Fibroblast of lung (primary cell): ENCODE data around the gene KDELR1. TPM values are rescaled to one million over a fixed set of nuclear protein-coding genes. Genes with fewer than 3 reads are reported as not detected.

ENCODE experiments used
- DNase-seq, 2 donors: peaks; one replicate each; pipeline versions ENCODE4 v3.0.0 to v3.0.0-alpha.2; 2010; ENCODE audit warnings: low read depth in 2 of 2
- H2AFZ ChIP-seq: 2 replicates; pipeline ENCODE4 v1.5.1; 2012; ENCODE audit warnings: low read length, control low read depth, inconsistent platforms
- H3K27ac ChIP-seq: 2 replicates; pipeline ENCODE4 v1.5.1; 2011; ENCODE audit warnings: low read length, control low read depth; ENCODE audit not compliant: insufficient read depth
- H3K27me3 ChIP-seq: 2 replicates; pipeline ENCODE4 v1.5.1; 2011; ENCODE audit warnings: mild to moderate bottlenecking, low read length; ENCODE audit not compliant: control insufficient read depth, insufficient read depth
- H3K36me3 ChIP-seq: 2 replicates; pipeline ENCODE4 v1.5.1; 2011; ENCODE audit warnings: low read length; ENCODE audit not compliant: control insufficient read depth, insufficient read depth
- H3K4me1 ChIP-seq: 2 replicates; pipeline ENCODE4 v1.5.1; 2011; ENCODE audit warnings: low read length; ENCODE audit not compliant: control insufficient read depth, insufficient read depth; ENCODE audit errors: extremely low read depth
- H3K4me2 ChIP-seq: 2 replicates; pipeline ENCODE4 v1.5.1; 2011; ENCODE audit warnings: low read length, control low read depth; ENCODE audit not compliant: insufficient read depth; ENCODE audit errors: extremely low read depth
- H3K4me3 ChIP-seq, 4 experiments: fragments of 200-600 bp in 1 of 4; sonication (generic) in 1 of 4; replicated peaks in 1 of 4; 2 replicates each; pipeline ENCODE4 v1.5.1; 2011 to 2016; ENCODE audit warnings: low read length in 4 of 4, low read depth in 3 of 4, mild to moderate bottlenecking in 3 of 4, control low read depth in 2 of 4, inconsistent platforms in 1 of 4, mixed read lengths in 1 of 4; ENCODE audit not compliant: insufficient read depth in 1 of 4; ENCODE audit errors: control extremely low read depth in 1 of 4
- H3K79me2 ChIP-seq: 2 replicates; pipeline ENCODE4 v1.5.1; 2012; ENCODE audit warnings: mild to moderate bottlenecking, low read length, inconsistent platforms; ENCODE audit not compliant: control insufficient read depth, insufficient read depth
- H3K9ac ChIP-seq: 2 replicates; pipeline ENCODE4 v1.5.1; 2011; ENCODE audit warnings: mild to moderate bottlenecking, low read length, control low read depth; ENCODE audit not compliant: insufficient read depth
- H3K9me3 ChIP-seq: 2 replicates; pipeline ENCODE4 v1.5.1; 2012; ENCODE audit warnings: low read depth, low read length; ENCODE audit not compliant: control insufficient read depth, insufficient read depth
- H4K20me1 ChIP-seq: 2 replicates; pipeline ENCODE4 v1.5.1; 2011; ENCODE audit warnings: low read length; ENCODE audit not compliant: control insufficient read depth, insufficient read depth; ENCODE audit errors: extremely low read depth
- EZH2 ChIP-seq: IDR thresholded peaks from 2 replicates; pipeline ENCODE4 v1.5.1; 2012; ENCODE audit warnings: low read length, control low read depth, mild to moderate bottlenecking; ENCODE audit errors: missing control alignments
- polyA plus RNA-seq, 2 donors: library from polyadenylated mRNA; depleted of rRNA in 1 of 2; stranded (reverse) in 1 of 2; unstranded in 1 of 2; fragments of >200 nt; gene quantifications; 2 replicates each; pipeline ENCODE4 v1.2.1, GENCODE V29; 2011 to 2012; ENCODE audit warnings: missing spikeins in 1 of 2
- total RNA-seq: library from RNA; depleted of rRNA; stranded (reverse); fragments of >200 nt; gene quantifications from 2 replicates; pipeline ENCODE4 v1.2.1, GENCODE V29; 2014
- TF ChIP-seq, protein P1 (sequence below), 2 donors: IDR thresholded peaks in 1 of 2; conservative IDR thresholded peaks in 1 of 2; 1 replicate in 1 of 2; 2 replicates in 1 of 2; pipeline ENCODE4 v1.5.1; 2011 to 2012; ENCODE audit warnings: low read length in 2 of 2, control low read depth in 1 of 2, inconsistent platforms in 1 of 2, low read depth in 1 of 2, mild to moderate bottlenecking in 1 of 2

The KDELR1 gene
- total and polyA plus RNA-seq, 2 donors (not counting 1 experiment from before 2014, with no cell fraction given): 59.0 to 145 TPM

GRCh38 chr19:48398102-48398374 lies 6.7 kb upstream of the KDELR1 start:
- DNase-seq: no peak
- Histone ChIP-seq H4K20me1 (no peaks in the 10 kb centered on the region), H3K4me3 (peak overlapping the region in 2 of 4 experiments; percentile 42 to 44), H3K9ac (no peak overlapping the region), H2AFZ (peak overlapping the region; percentile 48), H3K4me1 (no peaks in the 10 kb centered on the region), H3K36me3 (no peaks in the 10 kb centered on the region), H3K4me2 (peak overlapping the region; percentile 73), H3K27me3 (peaks cover 32% of the 10 kb centered on the region), H3K27ac (no peak overlapping the region), H3K9me3 (no peaks in the 10 kb centered on the region), H3K79me2 (no peaks in the 10 kb centered on the region)
- TF ChIP-seq, protein P1, sequence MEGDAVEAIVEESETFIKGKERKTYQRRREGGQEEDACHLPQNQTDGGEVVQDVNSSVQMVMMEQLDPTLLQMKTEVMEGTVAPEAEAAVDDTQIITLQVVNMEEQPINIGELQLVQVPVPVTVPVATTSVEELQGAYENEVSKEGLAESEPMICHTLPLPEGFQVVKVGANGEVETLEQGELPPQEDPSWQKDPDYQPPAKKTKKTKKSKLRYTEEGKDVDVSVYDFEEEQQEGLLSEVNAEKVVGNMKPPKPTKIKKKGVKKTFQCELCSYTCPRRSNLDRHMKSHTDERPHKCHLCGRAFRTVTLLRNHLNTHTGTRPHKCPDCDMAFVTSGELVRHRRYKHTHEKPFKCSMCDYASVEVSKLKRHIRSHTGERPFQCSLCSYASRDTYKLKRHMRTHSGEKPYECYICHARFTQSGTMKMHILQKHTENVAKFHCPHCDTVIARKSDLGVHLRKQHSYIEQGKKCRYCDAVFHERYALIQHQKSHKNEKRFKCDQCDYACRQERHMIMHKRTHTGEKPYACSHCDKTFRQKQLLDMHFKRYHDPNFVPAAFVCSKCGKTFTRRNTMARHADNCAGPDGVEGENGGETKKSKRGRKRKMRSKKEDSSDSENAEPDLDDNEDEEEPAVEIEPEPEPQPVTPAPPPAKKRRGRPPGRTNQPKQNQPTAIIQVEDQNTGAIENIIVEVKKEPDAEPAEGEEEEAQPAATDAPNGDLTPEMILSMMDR (conservative IDR thresholded peaks at IDR 0.05 in 1 of 2, IDR thresholded peaks at IDR 0.05 in 1 of 2; ENCODE audit: low read depth in 1 of 2, low read length in 2 of 2): no peak
- TF ChIP-seq EZH2: peak; percentile 58

- no peak overlapping the region for H2AFZ ChIP-seq
- H3K79me2 ChIP-seq: no peaks in the 10 kb centered on the region
- H4K20me1 ChIP-seq: no peaks in the 10 kb centered on the region
- peaks cover 32% of the 10 kb centered on the region for H3K27me3 ChIP-seq
- H3K4me3 ChIP-seq: peak overlapping the region in 2 of 4 experiments; percentile 42 to 44
- no peak overlapping the region for H3K27ac ChIP-seq
- peak overlapping the region; percentile 73 for H3K4me2 ChIP-seq
- no peaks in the 10 kb centered on the region for H3K4me1 ChIP-seq
- no peak for DNase-seq
- no peak for TF ChIP-seq EZH2
- TF ChIP-seq, protein P1 (conservative IDR thresholded peaks at IDR 0.05 in 1 of 2, IDR thresholded peaks at IDR 0.05 in 1 of 2; ENCODE audit: low read depth in 1 of 2, low read length in 2 of 2): no peak
- no peaks in the 10 kb centered on the region for H3K36me3 ChIP-seq
- H3K9ac ChIP-seq: no peak overlapping the region
- no peaks in the 10 kb centered on the region for H3K9me3 ChIP-seq
Measured at GRCh38 chr19:48397263-48398101, 6.1 kb upstream of the KDELR1 start.

- no peak overlapping the region for H3K27ac ChIP-seq
- H3K4me2 ChIP-seq: no peak overlapping the region
- H3K79me2 ChIP-seq: no peaks in the 10 kb centered on the region
- no peaks in the 10 kb centered on the region for H3K36me3 ChIP-seq
- H2AFZ ChIP-seq: no peak overlapping the region
- no peak for DNase-seq
- H3K9ac ChIP-seq: no peak overlapping the region
- no peaks in the 10 kb centered on the region for H3K4me1 ChIP-seq
- no peak for TF ChIP-seq EZH2
- TF ChIP-seq, protein P1 (conservative IDR thresholded peaks at IDR 0.05 in 1 of 2, IDR thresholded peaks at IDR 0.05 in 1 of 2; ENCODE audit: low read depth in 1 of 2, low read length in 2 of 2): no peak
- no peak overlapping the region for H3K4me3 ChIP-seq
- no peaks in the 10 kb centered on the region for H3K9me3 ChIP-seq
- peaks cover 32% of the 10 kb centered on the region for H3K27me3 ChIP-seq
- H4K20me1 ChIP-seq: no peaks in the 10 kb centered on the region
Measured at GRCh38 chr19:48396824-48397176, 5.4 kb upstream of the KDELR1 start.
